Mesendoderm (in vitro differentiated cells): ENCODE measurements around the gene ATF7.

Source experiments
- DNase-seq: peaks from one replicate; pipeline ENCODE4 v3.0.0; 2013
- H2AK5ac ChIP-seq: 2 replicates; pipeline ENCODE4 v1.6.1; 2013; ENCODE audit warnings: low read length, inconsistent platforms
- H2BK120ac ChIP-seq: 2 replicates; pipeline ENCODE4 v1.6.1; 2013; ENCODE audit warnings: low read depth, mild to moderate bottlenecking, low read length, moderate library complexity, mixed read lengths
- H2BK15ac ChIP-seq: replicated peaks from 2 replicates; pipeline ENCODE4 v1.6.1; 2013; ENCODE audit warnings: low read depth, mild to moderate bottlenecking, moderate library complexity
- H2BK5ac ChIP-seq: 2 replicates; pipeline ENCODE4 v1.6.1; 2013; ENCODE audit warnings: low read length, inconsistent platforms
- H3K18ac ChIP-seq: 2 replicates; pipeline ENCODE4 v1.6.1; 2013; ENCODE audit warnings: mild to moderate bottlenecking, low read length, mixed read lengths
- H3K23ac ChIP-seq: one replicate; pipeline ENCODE4 v1.6.1; 2013; ENCODE audit warnings: low read length
- H3K27ac ChIP-seq: 2 replicates; pipeline ENCODE4 v1.5.1; 2013; ENCODE audit warnings: low read depth, mild to moderate bottlenecking, inconsistent platforms, low read length, moderate library complexity
- H3K27me3 ChIP-seq: 2 replicates; pipeline ENCODE4 v1.6.1; 2013; ENCODE audit warnings: low read length, control low read depth, mild to moderate bottlenecking, inconsistent platforms; ENCODE audit not compliant: insufficient read depth, poor library complexity
- H3K36me3 ChIP-seq: 2 replicates; pipeline ENCODE4 v1.6.1; 2013; ENCODE audit warnings: low read length, inconsistent platforms; ENCODE audit not compliant: control insufficient read depth, insufficient read depth
- H3K4ac ChIP-seq: one replicate; pipeline ENCODE4 v1.6.1; 2013; ENCODE audit warnings: low read depth, mild to moderate bottlenecking, low read length, moderate library complexity
- H3K4me1 ChIP-seq: 2 replicates; pipeline ENCODE4 v1.6.1; 2013; ENCODE audit warnings: low read depth, low read length, inconsistent platforms; ENCODE audit not compliant: control insufficient read depth
- H3K4me2 ChIP-seq: 2 replicates; pipeline ENCODE4 v1.6.1; 2013; ENCODE audit warnings: low read length
- H3K4me3 ChIP-seq: 2 replicates; pipeline ENCODE4 v1.5.1; 2013; ENCODE audit warnings: mild to moderate bottlenecking, low read length
- H3K56ac ChIP-seq: one replicate; pipeline ENCODE4 v1.6.1; 2013; ENCODE audit warnings: low read length
- H3K79me1 ChIP-seq: 2 replicates; pipeline ENCODE4 v1.6.1; 2013; ENCODE audit warnings: low read length, inconsistent platforms
- H3K79me2 ChIP-seq: 2 replicates; pipeline ENCODE4 v1.6.1; 2013; ENCODE audit warnings: mild to moderate bottlenecking, low read length; ENCODE audit not compliant: control insufficient read depth, insufficient read depth
- H3K9ac ChIP-seq: 2 replicates; pipeline ENCODE4 v1.6.1; 2013; ENCODE audit warnings: low read length, inconsistent platforms
- H4K5ac ChIP-seq: one replicate; pipeline ENCODE4 v1.6.1; 2013; ENCODE audit warnings: low read length
- H4K8ac ChIP-seq: one replicate; pipeline ENCODE4 v1.6.1; 2013; ENCODE audit warnings: low read depth, mild to moderate bottlenecking, control low read depth, low read length, moderate library complexity
- WGBS: extraction: QIAGEN DNeasy Blood & Tissue Kit; methylation state at CpG from one replicate; pipeline ENCODE4 v1.1.7; 2013; ENCODE audit warnings: low lambda C conversion rate, missing lambda C conversion rate; ENCODE audit not compliant: insufficient coverage; ENCODE audit errors: extremely low coverage; 5-methylcytosine and 5-hydroxymethylcytosine counted together

ATF7 gene

GRCh38 chr12:53590652-53591051 lies 35.5 kb downstream of the ATF7 start:
- no peak overlapping the region for H4K8ac ChIP-seq
- no peak overlapping the region for H2BK120ac ChIP-seq
- no peaks in the 10 kb centered on the region for H3K4me1 ChIP-seq
- no peak overlapping the region for H3K56ac ChIP-seq
- H2AK5ac ChIP-seq: no peak overlapping the region
- H3K4me3 ChIP-seq: no peak overlapping the region
- no peak overlapping the region for H3K27ac ChIP-seq
- no peak overlapping the region for H3K9ac ChIP-seq
- no peaks in the 10 kb centered on the region for H3K79me1 ChIP-seq
- no peak overlapping the region for H3K23ac ChIP-seq
- no peak overlapping the region for H4K5ac ChIP-seq
- H3K79me2 ChIP-seq: no peaks in the 10 kb centered on the region
- no peak overlapping the region for H2BK5ac ChIP-seq
- H3K36me3 ChIP-seq: no peaks in the 10 kb centered on the region
- H3K27me3 ChIP-seq: no peaks in the 10 kb centered on the region
- WGBS: no CpG with 5 or more reads among the region's 3 CpGs
- no peak overlapping the region for H2BK15ac ChIP-seq
- DNase-seq: no peak
- H3K18ac ChIP-seq: no peak overlapping the region
- no peak overlapping the region for H3K4ac ChIP-seq
- no peak overlapping the region for H3K4me2 ChIP-seq

GRCh38 chr12:53589915-53590314 lies 36.3 kb downstream of the ATF7 start:
- WGBS: no CpG with 5 or more reads among the region's 4 CpGs
- H3K18ac ChIP-seq: no peak overlapping the region

GRCh38 chr12:53589423-53589822 lies 36.8 kb downstream of the ATF7 start:
- no peak overlapping the region for H3K23ac ChIP-seq
- no peak for DNase-seq
- no peak overlapping the region for H3K4me3 ChIP-seq
- no peak overlapping the region for H3K4me2 ChIP-seq
- no peaks in the 10 kb centered on the region for H3K36me3 ChIP-seq
- H2BK120ac ChIP-seq: no peak overlapping the region
- H3K27ac ChIP-seq: no peak overlapping the region
- no peak overlapping the region for H2BK5ac ChIP-seq
- H3K56ac ChIP-seq: no peak overlapping the region
- WGBS: no CpG with 5 or more reads among the region's 3 CpGs
- H3K79me2 ChIP-seq: no peaks in the 10 kb centered on the region
- H3K9ac ChIP-seq: no peak overlapping the region
- H4K5ac ChIP-seq: no peak overlapping the region
- H2AK5ac ChIP-seq: no peak overlapping the region
- H3K4ac ChIP-seq: no peak overlapping the region
- no peak overlapping the region for H3K18ac ChIP-seq
- H2BK15ac ChIP-seq: no peak overlapping the region
- H3K79me1 ChIP-seq: no peaks in the 10 kb centered on the region
- H4K8ac ChIP-seq: no peak overlapping the region
- no peaks in the 10 kb centered on the region for H3K27me3 ChIP-seq
- H3K4me1 ChIP-seq: no peaks in the 10 kb centered on the region

More at GRCh38 chr12:53589915-53590314, 36.3 kb downstream of the ATF7 start:
- H3K27ac ChIP-seq: no peak overlapping the region
- H2BK120ac ChIP-seq: no peak overlapping the region
- no peak overlapping the region for H4K8ac ChIP-seq
- DNase-seq: no peak
- no peak overlapping the region for H3K9ac ChIP-seq
- H3K79me1 ChIP-seq: no peaks in the 10 kb centered on the region
- no peaks in the 10 kb centered on the region for H3K36me3 ChIP-seq
- no peak overlapping the region for H3K56ac ChIP-seq
- H2AK5ac ChIP-seq: no peak overlapping the region
- no peak overlapping the region for H3K4me2 ChIP-seq
- no peak overlapping the region for H2BK5ac ChIP-seq
- no peak overlapping the region for H3K4ac ChIP-seq
- H2BK15ac ChIP-seq: no peak overlapping the region
- no peaks in the 10 kb centered on the region for H3K4me1 ChIP-seq
- no peak overlapping the region for H3K23ac ChIP-seq
- no peak overlapping the region for H4K5ac ChIP-seq
- H3K27me3 ChIP-seq: no peaks in the 10 kb centered on the region
- no peak overlapping the region for H3K4me3 ChIP-seq
- H3K79me2 ChIP-seq: no peaks in the 10 kb centered on the region

GRCh38 chr12:53588123-53588522 lies 38.1 kb downstream of the ATF7 start:
- H4K8ac ChIP-seq: no peak overlapping the region
- no peaks in the 10 kb centered on the region for H3K79me1 ChIP-seq
- no peak overlapping the region for H3K4ac ChIP-seq
- H3K4me1 ChIP-seq: no peaks in the 10 kb centered on the region
- no peak for DNase-seq
- no peak overlapping the region for H2BK5ac ChIP-seq
- H3K4me2 ChIP-seq: no peak overlapping the region
- no peak overlapping the region for H3K18ac ChIP-seq
- H3K27me3 ChIP-seq: no peaks in the 10 kb centered on the region
- H3K36me3 ChIP-seq: no peaks in the 10 kb centered on the region
- H3K23ac ChIP-seq: no peak overlapping the region
- no peak overlapping the region for H3K9ac ChIP-seq
- no peak overlapping the region for H4K5ac ChIP-seq
- H3K4me3 ChIP-seq: no peak overlapping the region
- no peak overlapping the region for H2BK15ac ChIP-seq
- H2AK5ac ChIP-seq: no peak overlapping the region
- H3K56ac ChIP-seq: no peak overlapping the region
- no peak overlapping the region for H2BK120ac ChIP-seq
- no peak overlapping the region for H3K27ac ChIP-seq
- no peaks in the 10 kb centered on the region for H3K79me2 ChIP-seq
- WGBS: no CpG with 5 or more reads among the region's 3 CpGs

GRCh38 chr12:53586745-53587144 lies 39.4 kb downstream of the ATF7 start:
- Histone ChIP-seq H3K4me3 (no peak overlapping the region), H2BK15ac (no peak overlapping the region), H3K4ac (no peak overlapping the region), H4K8ac (no peak overlapping the region), H3K56ac (no peak overlapping the region), H3K79me1 (no peaks in the 10 kb centered on the region), H3K9ac (no peak overlapping the region), H3K23ac (no peak overlapping the region), H4K5ac (no peak overlapping the region), H2BK5ac (no peak overlapping the region), H3K27me3 (no peaks in the 10 kb centered on the region), H3K4me1 (no peaks in the 10 kb centered on the region), H3K18ac (no peak overlapping the region), H3K79me2 (no peaks in the 10 kb centered on the region), H2AK5ac (no peak overlapping the region), H2BK120ac (no peak overlapping the region), H3K4me2 (no peak overlapping the region), H3K27ac (no peak overlapping the region), H3K36me3 (no peaks in the 10 kb centered on the region)
- DNase-seq: no peak
- no CpG with 5 or more reads among the region's 8 CpGs for WGBS

- no peak for DNase-seq
- Histone ChIP-seq H2AK5ac (no peak overlapping the region), H3K79me2 (no peaks in the 10 kb centered on the region), H3K4me2 (no peak overlapping the region), H3K36me3 (no peaks in the 10 kb centered on the region), H3K4me1 (no peaks in the 10 kb centered on the region), H3K9ac (no peak overlapping the region), H4K5ac (no peak overlapping the region), H3K23ac (no peak overlapping the region), H3K4me3 (no peak overlapping the region), H3K18ac (no peak overlapping the region), H2BK15ac (no peak overlapping the region), H3K79me1 (no peaks in the 10 kb centered on the region), H2BK120ac (no peak overlapping the region), H3K27me3 (no peaks in the 10 kb centered on the region), H4K8ac (no peak overlapping the region), H2BK5ac (no peak overlapping the region), H3K56ac (no peak overlapping the region), H3K4ac (no peak overlapping the region), H3K27ac (no peak overlapping the region)
- WGBS: no CpG with 5 or more reads among the region's 2 CpGs
Measured at GRCh38 chr12:53585448-53586125, 40.6 kb downstream of the ATF7 start.
